H1 (cell line): ENCODE measurements around the gene TEX2. TPM values are rescaled to one million over a fixed set of nuclear protein-coding genes. Genes with fewer than 3 reads are reported as not detected.

ENCODE experiments used
- CTCF ChIA-PET: fragments of 300-600 bp; sonication (Branson Sonifier 250); formaldehyde crosslinking; loops from one replicate; lab custom pipeline; 2021; ENCODE audit not compliant: partially characterized antibody; lab: Charles Lee
- POLR2A ChIA-PET: fragments of 300-600 bp; sonication (Branson Sonifier 250); formaldehyde crosslinking; loops from one replicate; lab custom pipeline; 2021; ENCODE audit warnings: inconsistent platforms; ENCODE audit not compliant: partially characterized antibody; lab: Charles Lee
- DNase-seq, 2 experiments: peaks; one replicate each; pipeline versions ENCODE4 v3.0.0 to v3.0.0-alpha.2; 2010 to 2022; ENCODE audit warnings: low spot score in 2 of 2, low read depth in 1 of 2, mixed read lengths in 1 of 2
- FAIRE-seq: peaks from 2 replicates; lab custom pipeline; 2011; peaks lifted over from hg19 to GRCh38; lab: Jason Lieb, UNC
- H2AFZ ChIP-seq: 2 replicates; pipeline ENCODE4 v1.8.1; 2012; ENCODE audit warnings: low read length, inconsistent platforms
- H2AK5ac ChIP-seq: 2 replicates; pipeline ENCODE4 v1.6.1; 2013; ENCODE audit warnings: low read depth, low read length
- H2BK120ac ChIP-seq: replicated peaks from 2 replicates; pipeline ENCODE3; 2013; ENCODE audit warnings: low read depth, low read length, inconsistent platforms
- H2BK12ac ChIP-seq: 2 replicates; pipeline ENCODE4 v1.6.1; 2013; ENCODE audit warnings: low read depth, low read length
- H2BK15ac ChIP-seq: 2 replicates; pipeline ENCODE4 v1.6.1; 2013; ENCODE audit warnings: low read length
- H2BK20ac ChIP-seq: 2 replicates; pipeline ENCODE4 v1.6.1; 2013; ENCODE audit warnings: low read length
- H2BK5ac ChIP-seq: 2 replicates; pipeline ENCODE4 v1.6.1; 2013; ENCODE audit warnings: low read depth, low read length
- H3K14ac ChIP-seq: 2 replicates; pipeline ENCODE4 v1.6.1; 2013; ENCODE audit warnings: inconsistent platforms; ENCODE audit not compliant: insufficient read length
- H3K18ac ChIP-seq: 2 replicates; pipeline ENCODE4 v1.6.1; 2013; ENCODE audit warnings: low read length; ENCODE audit errors: extremely low read depth
- H3K23ac ChIP-seq: 2 replicates; pipeline ENCODE4 v1.6.1; 2013; ENCODE audit warnings: inconsistent platforms; ENCODE audit not compliant: insufficient read length
- H3K23me2 ChIP-seq: 2 replicates; pipeline ENCODE4 v1.6.1; 2013; ENCODE audit warnings: low read depth, low read length
- H3K27ac ChIP-seq: 2 replicates; pipeline ENCODE4 v1.6.1; 2011; ENCODE audit warnings: low read depth, low read length, inconsistent platforms
- H3K27me3 ChIP-seq, 4 experiments: replicated peaks in 1 of 4; 1 replicate in 1 of 4; 2 replicates in 3 of 4; pipeline versions ENCODE4 v1.6.1 to v1.8.1; 2011 to 2013; ENCODE audit warnings: low read length in 3 of 4, mild to moderate bottlenecking in 3 of 4, inconsistent platforms in 2 of 4, mixed read lengths in 2 of 4, moderate library complexity in 1 of 4; ENCODE audit not compliant: control insufficient read depth in 3 of 4, insufficient read depth in 3 of 4; ENCODE audit errors: extremely low read depth in 1 of 4
- H3K36me3 ChIP-seq, 4 experiments: 2 replicates each; pipeline versions ENCODE4 v1.6.1 to v1.8.1; 2011 to 2013; ENCODE audit warnings: mild to moderate bottlenecking in 4 of 4, low read length in 3 of 4, moderate library complexity in 2 of 4, control low read depth in 1 of 4, inconsistent platforms in 1 of 4; ENCODE audit not compliant: insufficient read depth in 4 of 4, control insufficient read depth in 2 of 4
- H3K4ac ChIP-seq: replicated peaks from 2 replicates; pipeline ENCODE3; 2013; ENCODE audit warnings: low read length, low read depth, mixed read lengths, inconsistent platforms; ENCODE audit not compliant: insufficient read length
- H3K4me1 ChIP-seq, 4 experiments: replicated peaks in 1 of 4; 1 replicate in 1 of 4; 2 replicates in 3 of 4; pipeline versions ENCODE4 v1.6.1 to v1.8.1; 2011 to 2013; ENCODE audit warnings: low read length in 3 of 4, inconsistent platforms in 2 of 4, mixed read lengths in 1 of 4; ENCODE audit not compliant: insufficient read depth in 4 of 4, control insufficient read depth in 3 of 4
- H3K4me2 ChIP-seq, 2 experiments: 2 replicates each; pipeline versions ENCODE4 v1.6.1 to v1.8.1; 2011 to 2013; ENCODE audit warnings: low read depth in 2 of 2, low read length in 2 of 2, control low read depth in 1 of 2, inconsistent platforms in 1 of 2, mild to moderate bottlenecking in 1 of 2; ENCODE audit not compliant: insufficient read depth in 1 of 2
- H3K4me3 ChIP-seq, 4 experiments: fragments of 200-600, 300-600 bp in 1 of 4; sonication (generic), shearing (Covaris generic), sonication (Bioruptor Twin) in 1 of 4; 2 replicates each; pipeline versions ENCODE4 v1.5.1 to v1.8.1; 2011 to 2016; ENCODE audit warnings: low read length in 4 of 4, low read depth in 3 of 4, control low read depth in 2 of 4, inconsistent platforms in 2 of 4, mild to moderate bottlenecking in 2 of 4, mixed read lengths in 1 of 4, moderate library complexity in 1 of 4; ENCODE audit not compliant: insufficient read depth in 2 of 4; ENCODE audit errors: extremely low read depth in 1 of 4
- H3K56ac ChIP-seq: replicated peaks from 2 replicates; pipeline ENCODE3; 2013; ENCODE audit warnings: low read depth, mild to moderate bottlenecking, mixed read lengths, low read length, inconsistent platforms; ENCODE audit not compliant: insufficient read length
- H3K79me1 ChIP-seq: 2 replicates; pipeline ENCODE4 v1.6.1; 2013; ENCODE audit warnings: low read depth, low read length, control low read depth
- H3K79me2 ChIP-seq, 2 experiments: 2 replicates each; pipeline versions ENCODE4 v1.6.1 to v1.8.1; 2012 to 2013; ENCODE audit warnings: low read length in 2 of 2, mild to moderate bottlenecking in 2 of 2, inconsistent platforms in 1 of 2; ENCODE audit not compliant: insufficient read depth in 2 of 2, control insufficient read depth in 1 of 2
- H3K9ac ChIP-seq, 4 experiments: replicated peaks in 1 of 4; 1 replicate in 1 of 4; 2 replicates in 3 of 4; pipeline versions ENCODE4 v1.6.1 to v1.8.1; 2011 to 2013; ENCODE audit warnings: low read depth in 3 of 4, low read length in 3 of 4, control low read depth in 2 of 4, mild to moderate bottlenecking in 2 of 4, moderate library complexity in 2 of 4, inconsistent platforms in 1 of 4; ENCODE audit errors: extremely low read depth in 1 of 4
- H3K9me3 ChIP-seq, 2 experiments: 2 replicates each; pipeline versions ENCODE4 v1.6.1 to v1.8.1; 2012 to 2013; ENCODE audit warnings: mild to moderate bottlenecking in 2 of 2, moderate library complexity in 2 of 2, control low read depth in 1 of 2, inconsistent platforms in 1 of 2, low read depth in 1 of 2, low read length in 1 of 2, mixed read lengths in 1 of 2; ENCODE audit not compliant: insufficient read depth in 2 of 2
- H4K20me1 ChIP-seq, 2 experiments: replicated peaks in 1 of 2; 2 replicates each; pipeline versions ENCODE3 to v1.8.1; 2011 to 2013; ENCODE audit warnings: inconsistent platforms in 2 of 2, low read length in 2 of 2, mild to moderate bottlenecking in 1 of 2; ENCODE audit not compliant: insufficient read depth in 2 of 2, control insufficient read depth in 1 of 2
- H4K5ac ChIP-seq: 2 replicates; pipeline ENCODE4 v1.6.1; 2013; ENCODE audit warnings: low read length, low read depth, mixed read lengths, inconsistent platforms; ENCODE audit not compliant: insufficient read length
- H4K8ac ChIP-seq: 2 replicates; pipeline ENCODE4 v1.8.0; 2013; ENCODE audit warnings: mild to moderate bottlenecking, moderate library complexity, low read length, inconsistent platforms; ENCODE audit not compliant: insufficient read depth; ENCODE audit errors: extremely low read depth
- H4K91ac ChIP-seq: replicated peaks from 2 replicates; pipeline ENCODE3; 2013; ENCODE audit warnings: low read length, mixed read lengths, inconsistent platforms; ENCODE audit not compliant: insufficient read length
- CBX8 ChIP-seq: fragments of 300-800, 300-1000 bp; sonication (generic); IDR thresholded peaks from 2 replicates; pipeline ENCODE4 v1.7.1; 2016; ENCODE audit warnings: low read depth, low read length, borderline replicate concordance
- SAP30 ChIP-seq: fragments of 300-600 bp; sonication (generic); IDR thresholded peaks from 2 replicates; pipeline ENCODE4 v1.7.1; 2012; ENCODE audit warnings: low read length, moderate library complexity, mild to moderate bottlenecking, inconsistent platforms; ENCODE audit not compliant: insufficient read depth, insufficient replicate concordance
- WGBS, 2 experiments: shearing (Covaris generic) in 1 of 2; methylation state at CpG; one replicate each; pipeline versions ENCODE4 v1.1.6 to v1.1.7; 2013 to 2015; ENCODE audit warnings: low lambda C conversion rate in 2 of 2, mixed read lengths in 2 of 2, inconsistent platforms in 1 of 2, low coverage in 1 of 2, missing lambda C conversion rate in 1 of 2; ENCODE audit not compliant: insufficient replicate concordance in 2 of 2, insufficient coverage in 1 of 2, insufficient read length in 1 of 2; ENCODE audit errors: extremely low coverage in 1 of 2, missing lambda C conversion rate in 1 of 2; 5-methylcytosine and 5-hydroxymethylcytosine counted together
- polyA plus RNA-seq, 7 experiments: library from polyadenylated mRNA; depleted of rRNA in 3 of 7; stranded (reverse) in 5 of 7; unstranded in 2 of 7; fragments of >200 nt in 5 of 7; fragments of 200-250 nt in 2 of 7; gene quantifications; 1 replicate in 5 of 7; 2 replicates in 1 of 7; 4 replicates in 1 of 7; pipeline versions ENCODE4 v1.2.1 to v1.2.3, GENCODE V29; 2011 to 2013; ENCODE audit warnings: missing spikeins in 2 of 7, mixed read lengths in 2 of 7
- total RNA-seq: library from RNA; stranded (reverse); fragmentation: NEBNext Ultra II Directional; extraction: Animal tissue kit (Norgen Biotek cat#: 25700); gene quantifications from 2 replicates; pipeline ENCODE4 v1.2.1, GENCODE V29; 2021

Gene TEX2
- total and polyA plus RNA-seq, 2 of the 8 experiments (the other 6 are each of a cell fraction or from before 2014, with no cell fraction given): 6.1 to 15.6 TPM

DNA sequence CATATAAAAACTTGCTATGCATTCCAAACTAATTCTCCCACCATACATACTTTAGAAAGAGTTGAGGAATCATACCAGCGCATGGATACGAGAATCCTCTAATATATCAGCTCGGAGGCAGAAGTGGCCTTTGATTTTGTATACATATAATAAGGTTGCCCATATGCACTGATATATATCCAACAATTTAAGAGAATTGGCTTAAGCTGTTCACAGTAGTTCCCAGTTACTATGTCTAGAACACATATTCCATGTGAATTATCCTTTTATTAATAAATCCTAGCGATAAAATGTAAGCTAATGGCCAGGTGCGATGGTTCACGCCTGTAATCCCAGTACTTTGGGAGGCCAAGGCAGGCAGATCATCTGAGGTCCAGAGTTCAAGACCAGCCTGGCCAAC lies 113.9 kb downstream of the TEX2 start:
- H3K23ac ChIP-seq: no peak overlapping the region
- no peak overlapping the region for H3K9ac ChIP-seq
- H3K27me3 ChIP-seq: no peaks in the 10 kb centered on the region
- no peak overlapping the region for H3K27ac ChIP-seq
- H3K4me3 ChIP-seq: no peak overlapping the region
- H4K5ac ChIP-seq: no peak overlapping the region
- no peak overlapping the region for H2AFZ ChIP-seq
- H2BK5ac ChIP-seq: no peak overlapping the region
- H2BK12ac ChIP-seq: no peak overlapping the region
- H3K79me1 ChIP-seq: no peaks in the 10 kb centered on the region
- H4K20me1 ChIP-seq: peaks cover 0 to 4% of the 10 kb centered on the region in 2 experiments
- TF ChIP-seq CBX8 (no peak), SAP30 (no peak)
- POLR2A ChIA-PET: interaction anchor here (0.6 to 7.3 kb wide), 20 partner anchors 10 to 558 kb away, joined by 3 to 193 read pairs (median 4); partner anchors contain the start of genes ERN1 and TEX2
- no peak overlapping the region for H4K91ac ChIP-seq
- no peak overlapping the region for H3K4ac ChIP-seq
- H3K4me1 ChIP-seq: peaks cover 0 to 9% (median 3%) of the 10 kb centered on the region in 4 experiments; a peak in 5 of 7 replicates
- H3K36me3 ChIP-seq: peaks cover 0 to 21% (median 4%) of the 10 kb centered on the region in 4 experiments; a peak in 6 of 8 replicates
- H3K79me2 ChIP-seq: peaks cover 0 to 10% of the 10 kb centered on the region in 2 experiments; a peak in 1 of 4 replicates
- no peak overlapping the region for H3K18ac ChIP-seq
- CTCF ChIA-PET: interaction anchor here (0.7 to 2.5 kb wide), 11 partner anchors 10 to 230 kb away, joined by 3 to 13 read pairs (median 4); partner anchors contain the start of genes GH1 and ICAM2
- no peak overlapping the region for H3K56ac ChIP-seq
- FAIRE-seq (no peak), DNase-seq (no peak)
- H2AK5ac ChIP-seq: no peak overlapping the region
- no peak overlapping the region for H3K14ac ChIP-seq
- H2BK15ac ChIP-seq: no peak overlapping the region
- 100% methylated on average over 6 of the region's 6 CpGs; no CpG with 5 or more reads in 1 of the 2 experiments for WGBS, 2 experiments
- H4K8ac ChIP-seq: no peak overlapping the region
- no peak overlapping the region for H2BK20ac ChIP-seq
- peaks cover 6% of the 10 kb centered on the region for H3K23me2 ChIP-seq
- H3K9me3 ChIP-seq: no peaks in the 10 kb centered on the region
- H2BK120ac ChIP-seq: no peak overlapping the region
- H3K4me2 ChIP-seq: no peak overlapping the region
